ENCODE results near the gene CCDC57. TPM values are rescaled to one million over a fixed set of nuclear protein-coding genes. Genes with fewer than 3 reads are reported as not detected.

The CCDC57 gene
- total RNA-seq, 2 experiments from 2014 or later, result 56.6 to 64.2 TPM

- Mint-ChIP-seq H3K4me1 (ENCODE audit: low read depth) (peaks cover 5% of the 10 kb centered on the region), H3K27ac (no peak overlapping the region), H3K36me3 (ENCODE audit: low read depth) (peaks cover 3% of the 10 kb centered on the region), H3K27me3 (no peaks in the 10 kb centered on the region), H3K9me3 (no peaks in the 10 kb centered on the region), H3K4me3 (no peak overlapping the region)
- no peak for ATAC-seq
- ChIA-PET POLR2A (interaction anchor here (0.7 to 0.9 kb wide), 2 partner anchors 29 to 166 kb away, joined by 3 read pairs; no protein-coding TSS in a partner anchor), CTCF (no interaction called here)
- intact Hi-C loops (cut with micrococcal nuclease), result no loop called here
- DNase-seq, result no peak
- TF ChIP-seq CTCF (IDR thresholded peaks at IDR 0.05), result no peak
Observed at GRCh38 chr17:82058230-82058854, 154.3 kb downstream of the CCDC57 start.

- no peak for TF ChIP-seq CTCF (IDR thresholded peaks at IDR 0.05)
- peaks cover 10% of the 10 kb centered on the region for H3K4me1 Mint-ChIP-seq (ENCODE audit: low read depth)
- ChIA-PET CTCF (interaction anchor here (1.3 kb wide), 1 partner anchor 27 kb away, joined by 4 read pairs; no protein-coding TSS in a partner anchor), POLR2A (interaction anchor here (0.6 to 9.3 kb wide), 5 partner anchors 7 to 39 kb away, joined by 3 to 98 read pairs (median 4); partner anchors contain the start of gene DUS1L)
- no peaks in the 10 kb centered on the region for H3K27me3 Mint-ChIP-seq
- no peaks in the 10 kb centered on the region for H3K9me3 Mint-ChIP-seq
- ATAC-seq (no peak), DNase-seq (no peak)
- intact Hi-C loops (cut with micrococcal nuclease), result no loop called here
- peaks cover 3% of the 10 kb centered on the region for H3K36me3 Mint-ChIP-seq (ENCODE audit: low read depth)
- H3K27ac Mint-ChIP-seq, result no peak overlapping the region
- H3K4me3 Mint-ChIP-seq, result no peak overlapping the region
Observed at GRCh38 chr17:82056729-82057621, 155.7 kb downstream of the CCDC57 start.

GRCh38 chr17:82055965-82056728 lies 156.5 kb downstream of the CCDC57 start:
- Mint-ChIP-seq H3K4me1 (ENCODE audit: low read depth) (peaks cover 10% of the 10 kb centered on the region), H3K27ac (no peak overlapping the region), H3K4me3 (no peak overlapping the region), H3K36me3 (ENCODE audit: low read depth) (peaks cover 3% of the 10 kb centered on the region), H3K9me3 (no peaks in the 10 kb centered on the region), H3K27me3 (no peaks in the 10 kb centered on the region)
- ChIA-PET POLR2A (interaction anchor here (0.6 to 9.3 kb wide), 7 partner anchors 8 to 42 kb away, joined by 3 to 98 read pairs (median 4); partner anchors contain the start of gene DUS1L), CTCF (interaction anchor here (1.3 kb wide), 1 partner anchor 26 kb away, joined by 4 read pairs; no protein-coding TSS in a partner anchor)
- intact Hi-C loops (cut with micrococcal nuclease), result no loop called here
- TF ChIP-seq CTCF (IDR thresholded peaks at IDR 0.05), result no peak
- DNase-seq (no peak), ATAC-seq (no peak)

GRCh38 chr17:82055023-82055964 lies 157.3 kb downstream of the CCDC57 start:
- DNase-seq (no peak), ATAC-seq (no peak)
- Mint-ChIP-seq H3K27me3 (no peaks in the 10 kb centered on the region), H3K36me3 (ENCODE audit: low read depth) (peaks cover 3% of the 10 kb centered on the region), H3K4me1 (ENCODE audit: low read depth) (peaks cover 16% of the 10 kb centered on the region), H3K9me3 (no peaks in the 10 kb centered on the region), H3K4me3 (no peak overlapping the region), H3K27ac (peak overlapping the region; percentile 16)
- POLR2A ChIA-PET, result interaction anchor here (0.9 to 9.3 kb wide), 5 partner anchors 9 to 72 kb away, joined by 3 to 98 read pairs (median 4); partner anchors contain the start of gene DUS1L
- CTCF ChIA-PET, result interaction anchor here (1.3 kb wide), 1 partner anchor 26 kb away, joined by 4 read pairs; no protein-coding TSS in a partner anchor
- TF ChIP-seq CTCF (IDR thresholded peaks at IDR 0.05), result no peak
- intact Hi-C loops (cut with micrococcal nuclease), result no loop called here

All from activated CD8-positive, alpha-beta T cell treated with anti-CD3 and anti-CD28 coated beads for 36 hours (primary cell).